DOHH2 (cell line): ENCODE results near the gene ZNF81.

ENCODE experiments used
- CTCF ChIP-seq: fragments of 200-600 bp; sonication (generic); IDR thresholded peaks from one replicate; pipeline ENCODE4 v1.5.1; 2014; ENCODE audit warnings: antibody characterized with exemption, mild to moderate bottlenecking, low read depth, low read length; ENCODE audit not compliant: poor library complexity, severe bottlenecking
- EZH2phosphoT487 ChIP-seq: fragments of 200-600 bp; sonication (generic); IDR thresholded peaks from 2 replicates; pipeline ENCODE4 v1.6.1; 2017; ENCODE audit warnings: borderline replicate concordance, mild to moderate bottlenecking, antibody characterized with exemption, low read length, moderate library complexity, mixed read lengths

- TF ChIP-seq CTCF (no peak), EZH2phosphoT487 (no peak)
These were observed 13.1 kb downstream of the ZNF81 start for GRCh38 chrX:47849778-47850177.
